ENCODE results near the gene CD1C.

- TF ChIP-seq CTCF (conservative IDR thresholded peaks at IDR 0.05; ENCODE audit: low read length) (no peak), EZH2phosphoT487 (IDR thresholded peaks at IDR 0.05; ENCODE audit: borderline replicate concordance) (no peak)
Measured at GRCh38 chr1:158327481-158327880, 37.8 kb downstream of the CD1C start.

Measured in Loucy (cell line).